Activated naive CD4-positive, alpha-beta T cell treated with anti-CD3 and anti-CD28 coated beads, Interleukin-2, amount 50 U/mL, for 24 hours (primary cell): ENCODE results near the gene IRAK2.
"Not testable (repeated sequence)": the region's sequence is repeated elsewhere in the genome, so short reads cannot be mapped to it uniquely, and the experiment has no call there.

ENCODE experiments used
- H3K27ac Mint-ChIP-seq: one replicate; pipeline ENCODE4 v1.8.0; 2021; ENCODE audit warnings: mild to moderate bottlenecking, mixed read lengths
- H3K27me3 Mint-ChIP-seq: one replicate; pipeline ENCODE4 v1.8.0; 2021; ENCODE audit warnings: mixed read lengths
- H3K36me3 Mint-ChIP-seq: one replicate; pipeline ENCODE4 v1.8.0; 2021; ENCODE audit warnings: mixed read lengths
- H3K4me1 Mint-ChIP-seq: one replicate; pipeline ENCODE4 v1.8.0; 2021; ENCODE audit warnings: mixed read lengths
- H3K4me3 Mint-ChIP-seq: one replicate; pipeline ENCODE4 v1.8.0; 2021; ENCODE audit warnings: mild to moderate bottlenecking, mixed read lengths
- H3K9me3 Mint-ChIP-seq: one replicate; pipeline ENCODE4 v1.8.0; 2021; ENCODE audit warnings: mixed read lengths

IRAK2 gene

DNA sequence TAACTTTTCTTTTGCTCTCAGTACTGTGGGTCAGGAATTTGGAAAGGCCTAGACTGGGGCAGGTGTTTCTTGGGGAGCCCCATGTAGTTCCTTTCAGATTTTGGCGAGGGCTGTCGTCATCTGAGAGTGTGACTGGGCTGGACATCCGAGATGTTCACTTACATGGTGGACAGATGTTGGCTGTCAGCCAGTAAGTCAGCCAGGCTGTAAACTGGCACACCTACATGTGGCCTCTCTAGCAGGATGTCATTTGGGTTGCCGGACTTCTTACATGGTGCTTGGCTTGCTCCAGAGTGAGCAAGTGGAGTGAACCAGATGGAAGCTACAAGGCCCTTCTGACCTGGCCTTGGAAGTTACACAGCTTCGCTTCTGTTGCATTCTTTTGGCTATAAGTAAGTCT, 104.2 kb downstream of the IRAK2 start:
- H3K4me3 Mint-ChIP-seq = no peak overlapping the region
- peaks cover 68% of the 10 kb centered on the region for H3K4me1 Mint-ChIP-seq
- peaks cover 21% of the 10 kb centered on the region for H3K36me3 Mint-ChIP-seq
- H3K9me3 Mint-ChIP-seq = no peaks in the 10 kb centered on the region
- no peaks in the 10 kb centered on the region for H3K27me3 Mint-ChIP-seq
- H3K27ac Mint-ChIP-seq = no peak overlapping the region

- Mint-ChIP-seq H3K27ac (no peak overlapping the region), H3K36me3 (peaks cover 19% of the 10 kb centered on the region)
These were observed 104.7 kb downstream of the IRAK2 start for GRCh38 chr3:10269443-10269842.

GRCh38 chr3:10272476-10272875, 107.8 kb downstream of the IRAK2 start:
- not testable (repeated sequence) for H3K27me3 Mint-ChIP-seq, H3K36me3 Mint-ChIP-seq, H3K27ac Mint-ChIP-seq, H3K9me3 Mint-ChIP-seq, H3K4me3 Mint-ChIP-seq
- H3K4me1 Mint-ChIP-seq = peaks cover 53% of the 10 kb centered on the region

More at GRCh38 chr3:10269443-10269842, 104.7 kb downstream of the IRAK2 start:
- Mint-ChIP-seq H3K27me3 (no peaks in the 10 kb centered on the region), H3K9me3 (no peaks in the 10 kb centered on the region), H3K4me1 (peaks cover 68% of the 10 kb centered on the region), H3K4me3 (no peak overlapping the region)

DNA sequence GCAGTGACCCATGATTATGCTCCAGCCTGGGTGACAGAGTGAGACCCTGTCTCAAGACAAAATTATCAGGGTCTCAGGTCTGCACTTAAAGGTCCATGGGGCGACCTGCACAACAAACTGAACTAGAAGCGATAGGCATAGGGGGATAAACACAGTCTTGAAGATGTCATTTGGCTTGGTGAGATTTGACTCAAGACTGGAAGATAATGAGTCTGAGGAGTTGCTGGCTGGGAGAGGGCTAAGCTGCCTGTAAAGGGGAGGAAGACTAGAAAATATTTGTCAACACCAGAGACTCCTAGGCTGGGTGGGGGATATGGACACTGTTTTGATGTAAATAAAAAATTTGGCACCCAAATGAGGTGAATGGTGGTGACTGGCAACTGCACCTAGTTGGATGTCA, 108.3 kb downstream of the IRAK2 start:
- Mint-ChIP-seq H3K27ac (peak overlapping the region; percentile 78), H3K36me3 (peaks cover 8% of the 10 kb centered on the region), H3K4me1 (peaks cover 48% of the 10 kb centered on the region)

GRCh38 chr3:10273702-10274305, 109.1 kb downstream of the IRAK2 start:
- Mint-ChIP-seq H3K9me3 (no peaks in the 10 kb centered on the region), H3K4me3 (peak overlapping the region; percentile 67), H3K27ac (peak overlapping the region; percentile 78), H3K36me3 (peaks cover 8% of the 10 kb centered on the region), H3K4me1 (peaks cover 41% of the 10 kb centered on the region), H3K27me3 (no peaks in the 10 kb centered on the region)

More for the DNA sequence above, 108.3 kb downstream of the IRAK2 start:
- Mint-ChIP-seq H3K27me3 (no peaks in the 10 kb centered on the region), H3K4me3 (peak overlapping the region; percentile 67), H3K9me3 (no peaks in the 10 kb centered on the region)

DNA sequence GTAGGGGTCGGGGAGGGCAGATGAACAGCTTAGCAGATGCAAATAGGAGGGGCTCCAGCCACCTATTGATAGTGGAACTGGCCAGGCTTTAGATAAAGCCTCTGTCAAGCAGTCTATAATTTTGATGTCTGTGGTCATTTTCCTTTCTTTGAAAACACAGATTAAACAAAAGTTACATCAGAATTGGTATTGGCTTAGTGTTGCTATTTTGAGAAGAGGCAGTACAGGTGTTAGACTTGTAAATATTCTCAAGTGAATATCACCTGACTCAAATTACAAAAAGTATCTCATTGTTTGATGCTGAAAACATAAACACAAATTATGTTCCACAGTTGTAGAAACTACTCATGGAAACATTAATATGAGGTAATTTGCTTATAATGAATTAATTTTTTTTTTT, 109.9 kb downstream of the IRAK2 start:
- no peaks in the 10 kb centered on the region for H3K9me3 Mint-ChIP-seq
- peaks cover 42% of the 10 kb centered on the region for H3K4me1 Mint-ChIP-seq
- peaks cover 6% of the 10 kb centered on the region for H3K36me3 Mint-ChIP-seq
- H3K4me3 Mint-ChIP-seq = peak overlapping the region; percentile 11
- H3K27me3 Mint-ChIP-seq = no peaks in the 10 kb centered on the region
- peak overlapping the region; percentile 38 for H3K27ac Mint-ChIP-seq

DNA sequence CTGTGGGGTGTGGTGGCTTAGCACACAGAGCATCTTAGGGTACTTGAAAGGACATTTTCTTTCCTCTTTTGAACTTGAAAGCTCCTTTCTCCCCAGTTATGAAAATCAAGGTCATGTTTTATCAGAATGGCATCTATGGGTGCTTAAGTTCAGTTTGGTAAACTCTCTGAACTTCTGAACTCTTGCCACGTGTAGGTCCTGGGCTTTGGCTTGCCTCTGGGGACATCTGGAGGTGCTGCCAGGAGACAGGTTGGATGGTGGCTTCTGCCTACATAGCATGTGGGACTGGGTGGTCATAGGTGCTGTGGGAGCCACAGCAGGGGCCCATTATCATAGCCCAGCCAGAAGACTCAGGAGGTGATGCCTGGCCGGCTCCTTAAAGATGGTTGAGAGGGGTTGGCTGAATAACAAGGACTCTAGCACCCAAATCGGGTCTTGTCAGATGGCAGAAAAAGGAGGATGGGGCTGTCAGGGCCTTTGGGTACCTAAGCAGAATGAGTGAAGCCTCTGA, 112.5 kb downstream of the IRAK2 start:
- Mint-ChIP-seq H3K27me3 (no peaks in the 10 kb centered on the region), H3K27ac (peak overlapping the region; percentile 35), H3K9me3 (no peaks in the 10 kb centered on the region), H3K4me3 (no peak overlapping the region), H3K4me1 (peaks cover 45% of the 10 kb centered on the region), H3K36me3 (peaks cover 4% of the 10 kb centered on the region)

DNA sequence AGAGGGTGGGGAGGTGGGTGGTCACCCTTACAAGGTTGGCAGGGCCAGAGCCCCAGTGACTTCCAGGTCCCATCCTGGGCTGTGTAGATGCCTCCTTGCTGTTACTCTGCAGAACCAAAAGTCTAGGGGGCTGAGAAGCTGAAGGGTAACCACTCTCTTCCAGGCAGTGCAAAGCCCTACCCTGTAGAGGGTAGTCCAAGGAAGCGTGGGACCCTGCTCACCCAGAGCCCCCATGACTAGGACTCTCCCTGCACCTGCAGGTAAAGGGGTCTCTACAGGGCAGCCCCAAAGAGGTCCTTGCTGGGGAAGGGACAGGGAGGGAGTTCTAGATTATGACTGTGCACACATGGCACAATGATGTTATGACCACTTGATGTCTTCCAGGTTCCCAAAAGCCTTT, 113.8 kb downstream of the IRAK2 start:
- Mint-ChIP-seq H3K27me3 (no peaks in the 10 kb centered on the region), H3K9me3 (no peaks in the 10 kb centered on the region), H3K4me1 (peaks cover 44% of the 10 kb centered on the region), H3K27ac (no peak overlapping the region), H3K4me3 (no peak overlapping the region), H3K36me3 (peaks cover 7% of the 10 kb centered on the region)

- Mint-ChIP-seq H3K27me3 (no peaks in the 10 kb centered on the region), H3K4me3 (no peak overlapping the region), H3K9me3 (no peaks in the 10 kb centered on the region), H3K27ac (no peak overlapping the region), H3K4me1 (peaks cover 44% of the 10 kb centered on the region), H3K36me3 (peaks cover 7% of the 10 kb centered on the region)
These were observed 114.9 kb downstream of the IRAK2 start for GRCh38 chr3:10279384-10280176.

DNA sequence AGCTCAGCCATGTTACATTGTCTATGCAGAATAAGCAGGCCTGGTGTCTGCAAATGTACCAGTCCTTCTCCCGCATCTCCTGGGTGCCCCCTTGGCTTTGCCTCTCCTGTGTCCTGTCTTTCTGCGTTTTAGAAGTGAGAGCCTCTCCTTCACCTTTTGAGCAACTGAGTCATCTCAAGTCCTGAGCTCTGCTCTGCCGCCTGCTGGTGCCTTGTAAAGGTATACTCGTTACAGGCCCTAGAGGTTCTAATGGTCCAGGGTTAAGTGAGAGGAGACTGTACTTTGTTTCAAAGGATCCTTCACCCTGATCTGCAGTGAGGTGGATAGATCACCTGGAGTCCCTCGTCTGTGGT, 115.4 kb downstream of the IRAK2 start:
- H3K27ac Mint-ChIP-seq = no peak overlapping the region

GRCh38 chr3:10280571-10280970, 115.9 kb downstream of the IRAK2 start:
- H3K4me1 Mint-ChIP-seq = peaks cover 47% of the 10 kb centered on the region
- H3K4me3 Mint-ChIP-seq = no peak overlapping the region
- no peaks in the 10 kb centered on the region for H3K9me3 Mint-ChIP-seq
- H3K27me3 Mint-ChIP-seq = no peaks in the 10 kb centered on the region
- H3K27ac Mint-ChIP-seq = no peak overlapping the region
- peaks cover 9% of the 10 kb centered on the region for H3K36me3 Mint-ChIP-seq

More for the DNA sequence above, 115.4 kb downstream of the IRAK2 start:
- no peak overlapping the region for H3K4me3 Mint-ChIP-seq
- peaks cover 46% of the 10 kb centered on the region for H3K4me1 Mint-ChIP-seq
- peaks cover 7% of the 10 kb centered on the region for H3K36me3 Mint-ChIP-seq
- H3K27me3 Mint-ChIP-seq = no peaks in the 10 kb centered on the region
- no peaks in the 10 kb centered on the region for H3K9me3 Mint-ChIP-seq

GRCh38 chr3:10281951-10282350, 117.2 kb downstream of the IRAK2 start:
- no peaks in the 10 kb centered on the region for H3K27me3 Mint-ChIP-seq
- H3K9me3 Mint-ChIP-seq = no peaks in the 10 kb centered on the region
- H3K27ac Mint-ChIP-seq = peak overlapping the region; percentile 41
- H3K4me3 Mint-ChIP-seq = peak overlapping the region; percentile 49
- peaks cover 9% of the 10 kb centered on the region for H3K36me3 Mint-ChIP-seq
- H3K4me1 Mint-ChIP-seq = peaks cover 52% of the 10 kb centered on the region

DNA sequence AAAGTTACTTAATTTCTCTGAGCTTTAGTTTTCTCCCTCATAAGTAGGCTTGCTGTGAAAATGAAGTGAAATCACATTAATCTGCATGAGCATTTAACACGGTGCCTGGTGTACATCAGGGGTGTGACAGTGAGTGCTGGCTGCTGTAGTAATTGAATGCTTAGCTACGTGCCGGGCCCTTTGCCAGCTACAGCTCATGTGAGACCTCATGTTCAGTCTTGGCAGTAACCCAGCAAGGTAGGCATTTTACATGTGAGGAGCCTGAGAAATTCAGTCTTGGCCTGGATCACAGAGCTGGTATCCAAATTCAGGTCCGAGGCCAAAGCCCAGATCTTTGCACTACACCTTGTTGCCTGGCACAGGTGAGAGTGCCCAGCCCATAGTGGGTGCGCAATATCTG, 118.9 kb downstream of the IRAK2 start:
- H3K9me3 Mint-ChIP-seq = no peaks in the 10 kb centered on the region
- peaks cover 12% of the 10 kb centered on the region for H3K36me3 Mint-ChIP-seq
- H3K27ac Mint-ChIP-seq = no peak overlapping the region
- no peak overlapping the region for H3K4me3 Mint-ChIP-seq
- peaks cover 56% of the 10 kb centered on the region for H3K4me1 Mint-ChIP-seq
- no peaks in the 10 kb centered on the region for H3K27me3 Mint-ChIP-seq

- Mint-ChIP-seq H3K9me3 (no peaks in the 10 kb centered on the region), H3K4me3 (no peak overlapping the region), H3K36me3 (peaks cover 12% of the 10 kb centered on the region), H3K27ac (peak overlapping the region; percentile 55), H3K27me3 (no peaks in the 10 kb centered on the region), H3K4me1 (peaks cover 49% of the 10 kb centered on the region)
These were observed 119.8 kb downstream of the IRAK2 start for GRCh38 chr3:10284496-10284895.

GRCh38 chr3:10285272-10286132, 120.8 kb downstream of the IRAK2 start:
- no peaks in the 10 kb centered on the region for H3K9me3 Mint-ChIP-seq
- H3K27ac Mint-ChIP-seq = peak overlapping the region; percentile 43
- H3K27me3 Mint-ChIP-seq = no peaks in the 10 kb centered on the region
- no peak overlapping the region for H3K4me3 Mint-ChIP-seq
- H3K36me3 Mint-ChIP-seq = peaks cover 11% of the 10 kb centered on the region
- peaks cover 41% of the 10 kb centered on the region for H3K4me1 Mint-ChIP-seq
